Muscle layer of colon (tissue), 2 donors: ENCODE results near the gene TBPL2.
"Not testable (repeated sequence)": the region's sequence is repeated elsewhere in the genome, so short reads cannot be mapped to it uniquely, and the experiment has no call there.

Experiments
- H3K27ac ChIP-seq: one replicate; pipeline ENCODE4 v1.7.0; 2013; ENCODE audit warnings: low read depth, mild to moderate bottlenecking, low read length, moderate library complexity
- H3K27me3 ChIP-seq, 2 donors: one replicate each; pipeline ENCODE4 v1.7.0; 2013; ENCODE audit warnings: low read length in 2 of 2, mild to moderate bottlenecking in 2 of 2; ENCODE audit not compliant: insufficient read depth in 2 of 2, control insufficient read depth in 1 of 2
- H3K36me3 ChIP-seq: one replicate; pipeline ENCODE4 v1.7.0; 2013; ENCODE audit warnings: mild to moderate bottlenecking, low read length; ENCODE audit not compliant: insufficient read depth
- H3K4me1 ChIP-seq: one replicate; pipeline ENCODE4 v1.7.0; 2013; ENCODE audit warnings: mild to moderate bottlenecking, low read length; ENCODE audit not compliant: insufficient read depth
- H3K4me3 ChIP-seq, 2 donors: one replicate each; pipeline ENCODE4 v1.7.0; 2013; ENCODE audit warnings: low read length in 2 of 2, low read depth in 1 of 2, mild to moderate bottlenecking in 1 of 2, moderate library complexity in 1 of 2
- H3K9ac ChIP-seq: one replicate; pipeline ENCODE4 v1.7.0; 2013; ENCODE audit warnings: low read length
- H3K9me3 ChIP-seq: one replicate; pipeline ENCODE4 v1.7.0; 2013; ENCODE audit warnings: mild to moderate bottlenecking, low read length
- donor health status: abdominal sarcoma.
- donor health status: Adenocarcinoma of cecum.

TBPL2 gene

GRCh38 chr14:55399852-55400251 lies 40.6 kb downstream of the TBPL2 start:
- H3K4me3 ChIP-seq, result no peak overlapping the region
- peaks cover 5% of the 10 kb centered on the region for H3K36me3 ChIP-seq
- H3K27me3 ChIP-seq, result no peaks in the 10 kb centered on the region
- H3K27ac ChIP-seq, result no peak overlapping the region
- peaks cover 12% of the 10 kb centered on the region for H3K4me1 ChIP-seq
- no peaks in the 10 kb centered on the region for H3K9me3 ChIP-seq
- no peak overlapping the region for H3K9ac ChIP-seq

GRCh38 chr14:55399183-55399582 lies 41.2 kb downstream of the TBPL2 start:
- Histone ChIP-seq H3K4me3 (no peak overlapping the region), H3K4me1 (peaks cover 12% of the 10 kb centered on the region), H3K9me3 (no peaks in the 10 kb centered on the region), H3K36me3 (peaks cover 5% of the 10 kb centered on the region), H3K27ac (no peak overlapping the region), H3K9ac (no peak overlapping the region), H3K27me3 (no peaks in the 10 kb centered on the region)

GRCh38 chr14:55398679-55399078 lies 41.7 kb downstream of the TBPL2 start:
- no peak overlapping the region for H3K27ac ChIP-seq
- peaks cover 12% of the 10 kb centered on the region for H3K4me1 ChIP-seq
- peaks cover 5% of the 10 kb centered on the region for H3K36me3 ChIP-seq
- no peak overlapping the region for H3K9ac ChIP-seq
- no peaks in the 10 kb centered on the region for H3K9me3 ChIP-seq
- no peaks in the 10 kb centered on the region for H3K27me3 ChIP-seq
- no peak overlapping the region for H3K4me3 ChIP-seq

- Histone ChIP-seq H3K9ac (no peak overlapping the region), H3K27ac (no peak overlapping the region)
Observed at GRCh38 chr14:55389330-55389729, 51.1 kb downstream of the TBPL2 start.

GRCh38 chr14:55388160-55388559 lies 52.3 kb downstream of the TBPL2 start:
- Histone ChIP-seq H3K9ac (no peak overlapping the region), H3K9me3 (no peaks in the 10 kb centered on the region), H3K4me1 (no peaks in the 10 kb centered on the region), H3K27ac (no peak overlapping the region), H3K4me3 (no peak overlapping the region), H3K36me3 (peaks cover 25% of the 10 kb centered on the region), H3K27me3 (no peaks in the 10 kb centered on the region)

More at GRCh38 chr14:55389330-55389729, 51.1 kb downstream of the TBPL2 start:
- Histone ChIP-seq H3K4me1 (no peaks in the 10 kb centered on the region), H3K9me3 (no peaks in the 10 kb centered on the region), H3K36me3 (peaks cover 22% of the 10 kb centered on the region), H3K27me3 (no peaks in the 10 kb centered on the region), H3K4me3 (no peak overlapping the region)

- Histone ChIP-seq H3K9me3 (no peaks in the 10 kb centered on the region), H3K4me3 (no peak overlapping the region), H3K27me3 (no peaks in the 10 kb centered on the region), H3K27ac (no peak overlapping the region), H3K36me3 (peaks cover 25% of the 10 kb centered on the region), H3K9ac (no peak overlapping the region), H3K4me1 (no peaks in the 10 kb centered on the region)
Observed at GRCh38 chr14:55387121-55387520, 53.3 kb downstream of the TBPL2 start.

GRCh38 chr14:55386037-55386808 lies 54.2 kb downstream of the TBPL2 start:
- H3K27me3 ChIP-seq, result no peaks in the 10 kb centered on the region
- no peak overlapping the region for H3K9ac ChIP-seq
- H3K27ac ChIP-seq, result no peak overlapping the region
- H3K9me3 ChIP-seq, result no peaks in the 10 kb centered on the region
- no peak overlapping the region for H3K4me3 ChIP-seq
- H3K4me1 ChIP-seq, result no peaks in the 10 kb centered on the region
- H3K36me3 ChIP-seq, result peaks cover 33% of the 10 kb centered on the region

- H3K9me3 ChIP-seq, result no peaks in the 10 kb centered on the region
- peaks cover 47% of the 10 kb centered on the region for H3K36me3 ChIP-seq
- no peaks in the 10 kb centered on the region for H3K27me3 ChIP-seq
- H3K27ac ChIP-seq, result no peak overlapping the region
- H3K9ac ChIP-seq, result no peak overlapping the region
- H3K4me1 ChIP-seq, result no peaks in the 10 kb centered on the region
- H3K4me3 ChIP-seq, result no peak overlapping the region
Observed at GRCh38 chr14:55384536-55384935, 55.9 kb downstream of the TBPL2 start.

- Histone ChIP-seq H3K36me3 (peaks cover 51% of the 10 kb centered on the region), H3K9me3 (no peaks in the 10 kb centered on the region), H3K27me3 (no peaks in the 10 kb centered on the region), H3K9ac (no peak overlapping the region), H3K4me1 (no peaks in the 10 kb centered on the region), H3K27ac (no peak overlapping the region), H3K4me3 (no peak overlapping the region)
Observed at GRCh38 chr14:55383541-55384140, 56.8 kb downstream of the TBPL2 start.

GRCh38 chr14:55383056-55383466 lies 57.4 kb downstream of the TBPL2 start:
- H3K36me3 ChIP-seq, result peaks cover 57% of the 10 kb centered on the region
- H3K9me3 ChIP-seq, H3K9ac ChIP-seq, H3K27me3 ChIP-seq, H3K4me1 ChIP-seq, H3K4me3 ChIP-seq, H3K27ac ChIP-seq: not testable (repeated sequence)

- no peaks in the 10 kb centered on the region for H3K9me3 ChIP-seq
- H3K27ac ChIP-seq, result no peak overlapping the region
- no peaks in the 10 kb centered on the region for H3K27me3 ChIP-seq
- H3K4me3 ChIP-seq, result no peak overlapping the region
- peaks cover 59% of the 10 kb centered on the region for H3K36me3 ChIP-seq
- no peaks in the 10 kb centered on the region for H3K4me1 ChIP-seq
- H3K9ac ChIP-seq, result no peak overlapping the region
Observed at GRCh38 chr14:55382483-55382882, 57.9 kb downstream of the TBPL2 start.

GRCh38 chr14:55381561-55381960 lies 58.9 kb downstream of the TBPL2 start:
- Histone ChIP-seq H3K36me3 (peaks cover 63% of the 10 kb centered on the region), H3K27ac (no peak overlapping the region)

More at GRCh38 chr14:55381561-55381960, 58.9 kb downstream of the TBPL2 start:
- Histone ChIP-seq H3K9ac (no peak overlapping the region), H3K27me3 (no peaks in the 10 kb centered on the region), H3K9me3 (no peaks in the 10 kb centered on the region), H3K4me3 (no peak overlapping the region), H3K4me1 (no peaks in the 10 kb centered on the region)
